Testis (tissue), 3 donors: Measurements from ENCODE around the gene FIGNL2. TPM values are rescaled to one million over a fixed set of nuclear protein-coding genes. Genes with fewer than 3 reads are reported as not detected.

Experiments used
- DNase-seq: peaks from one replicate; pipeline ENCODE4 v3.0.0-alpha.2; 2019
- H3K27ac ChIP-seq, 2 donors: fragments of 200-600 bp; sonication (generic); one replicate each; pipeline ENCODE4 v1.5.1; 2019
- H3K27me3 ChIP-seq: fragments of 200-600 bp; sonication (generic); one replicate; pipeline ENCODE4 v1.5.1; 2019
- H3K36me3 ChIP-seq: fragments of 200-600 bp; sonication (generic); one replicate; pipeline ENCODE4 v1.5.1; 2017; ENCODE audit warnings: low read depth; ENCODE audit errors: missing control alignments
- H3K4me1 ChIP-seq: fragments of 200-600 bp; sonication (generic); one replicate; pipeline ENCODE4 v1.5.1; 2019
- H3K4me3 ChIP-seq, 2 donors: fragments of 200-600 bp; sonication (generic); one replicate each; pipeline ENCODE4 v1.5.1; 2017 to 2019
- H3K9me3 ChIP-seq: fragments of 200-600 bp; sonication (generic); one replicate; pipeline ENCODE4 v1.5.1; 2017
- POLR2A ChIP-seq: fragments of 450-650 bp; IDR thresholded peaks from one replicate; pipeline ENCODE4 v1.6.1; 2017; ENCODE audit warnings: antibody characterized with exemption, mild to moderate bottlenecking, moderate library complexity
- WGBS, 2 donors: methylation state at CpG; one replicate each; pipeline ENCODE4 v1.1.5; 2018; 5-methylcytosine and 5-hydroxymethylcytosine counted together
- intact Hi-C: fragments of 100-400 bp; cut with DNase I; formaldehyde crosslinking; loops from one replicate; pipeline ENCODE4 v1.15.1; 2023; ENCODE audit warnings: low total_unique reads
- polyA plus RNA-seq: library from polyadenylated mRNA; stranded (reverse); fragments of 350-450 nt; fragmentation: Illumina TruSeq; extraction: RNeasy Lipid Tissue Mini Kit (QIAGEN cat#74804); gene quantifications from one replicate; pipeline ENCODE4 v1.2.3, GENCODE V29; 2014; ENCODE audit warnings: low read depth, low replicate concordance; ENCODE audit not compliant: insufficient read depth
- total RNA-seq, 2 donors: library from RNA; depleted of rRNA; stranded (reverse); fragments of >200 nt; gene quantifications; one replicate each; pipeline ENCODE4 v1.2.3, GENCODE V29; 2016
- TF ChIP-seq, protein P1 (sequence below), 3 experiments: fragments of 450-650 bp in 2 of 3; fragments of 200-600 bp in 1 of 3; sonication (generic) in 1 of 3; IDR thresholded peaks; one replicate each; pipeline ENCODE4 v1.5.1; 2016 to 2019; ENCODE audit warnings: antibody characterized with exemption in 3 of 3, mild to moderate bottlenecking in 2 of 3, moderate library complexity in 1 of 3

FIGNL2 gene
- total and polyA plus RNA-seq, 3 donors from 2014 or later = 1.1 to 2.1 (median 1.7) TPM

DNA sequence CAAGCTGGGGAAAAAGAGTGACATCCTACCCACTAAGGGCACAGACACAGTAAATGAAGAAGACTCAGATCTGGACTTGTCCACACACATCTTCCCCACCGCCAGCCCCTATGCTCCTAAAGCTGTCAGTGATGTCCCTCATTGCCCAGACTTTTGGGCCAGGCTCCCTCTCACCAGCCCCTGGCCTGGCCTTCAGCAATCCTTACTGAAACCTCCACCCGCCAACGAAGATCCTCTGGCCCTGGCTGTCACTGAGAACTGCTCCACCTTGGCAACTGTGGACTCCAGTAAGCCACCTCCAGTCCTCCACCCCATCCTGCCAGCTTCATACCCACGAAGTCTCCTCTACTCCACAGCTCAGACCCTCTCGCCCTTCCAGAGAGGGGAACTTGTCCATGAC, 23.3 kb downstream of the FIGNL2 start:
- TF ChIP-seq POLR2A = no peak
- TF ChIP-seq, protein P1, sequence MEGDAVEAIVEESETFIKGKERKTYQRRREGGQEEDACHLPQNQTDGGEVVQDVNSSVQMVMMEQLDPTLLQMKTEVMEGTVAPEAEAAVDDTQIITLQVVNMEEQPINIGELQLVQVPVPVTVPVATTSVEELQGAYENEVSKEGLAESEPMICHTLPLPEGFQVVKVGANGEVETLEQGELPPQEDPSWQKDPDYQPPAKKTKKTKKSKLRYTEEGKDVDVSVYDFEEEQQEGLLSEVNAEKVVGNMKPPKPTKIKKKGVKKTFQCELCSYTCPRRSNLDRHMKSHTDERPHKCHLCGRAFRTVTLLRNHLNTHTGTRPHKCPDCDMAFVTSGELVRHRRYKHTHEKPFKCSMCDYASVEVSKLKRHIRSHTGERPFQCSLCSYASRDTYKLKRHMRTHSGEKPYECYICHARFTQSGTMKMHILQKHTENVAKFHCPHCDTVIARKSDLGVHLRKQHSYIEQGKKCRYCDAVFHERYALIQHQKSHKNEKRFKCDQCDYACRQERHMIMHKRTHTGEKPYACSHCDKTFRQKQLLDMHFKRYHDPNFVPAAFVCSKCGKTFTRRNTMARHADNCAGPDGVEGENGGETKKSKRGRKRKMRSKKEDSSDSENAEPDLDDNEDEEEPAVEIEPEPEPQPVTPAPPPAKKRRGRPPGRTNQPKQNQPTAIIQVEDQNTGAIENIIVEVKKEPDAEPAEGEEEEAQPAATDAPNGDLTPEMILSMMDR (IDR thresholded peaks at IDR 0.05) = no peak
- H3K36me3 ChIP-seq = no peaks in the 10 kb centered on the region
- 83 to 86% methylated on average over 5 of the region's 5 CpGs for whole genome bisulfite sequencing, 2 donors
- no peak overlapping the region for H3K4me3 ChIP-seq
- H3K27me3 ChIP-seq = no peaks in the 10 kb centered on the region
- no peaks in the 10 kb centered on the region for H3K9me3 ChIP-seq
- H3K27ac ChIP-seq = no peak overlapping the region
- H3K4me1 ChIP-seq = peaks cover 4% of the 10 kb centered on the region
- DNase-seq = no peak
- intact Hi-C loops = no loop called here

GRCh38 chr12:51823875-51824565, 24.5 kb downstream of the FIGNL2 start:
- Histone ChIP-seq H3K27me3 (no peaks in the 10 kb centered on the region), H3K9me3 (no peaks in the 10 kb centered on the region), H3K27ac (no peak overlapping the region), H3K36me3 (no peaks in the 10 kb centered on the region), H3K4me1 (peaks cover 14% of the 10 kb centered on the region), H3K4me3 (no peak overlapping the region)
- TF ChIP-seq POLR2A = no peak
- TF ChIP-seq, protein P1 (IDR thresholded peaks at IDR 0.05) = peak; percentile 19 to 29 (median 26)
- WGBS, 2 donors = 26 to 55% methylated on average over 6 of the region's 6 CpGs
- peak; percentile 54 for DNase-seq
- intact Hi-C loops = no loop called here

GRCh38 chr12:51822956-51823355, 25.6 kb downstream of the FIGNL2 start:
- Histone ChIP-seq H3K9me3 (no peaks in the 10 kb centered on the region), H3K27ac (no peak overlapping the region), H3K36me3 (no peaks in the 10 kb centered on the region), H3K27me3 (no peaks in the 10 kb centered on the region), H3K4me1 (peaks cover 18% of the 10 kb centered on the region), H3K4me3 (no peak overlapping the region)
- intact Hi-C loops = no loop called here
- DNase-seq = no peak
- WGBS, 2 donors = 64 to 80% methylated on average over 4 of the region's 4 CpGs
- TF ChIP-seq, protein P1 (IDR thresholded peaks at IDR 0.05) = no peak
- no peak for TF ChIP-seq POLR2A

DNA sequence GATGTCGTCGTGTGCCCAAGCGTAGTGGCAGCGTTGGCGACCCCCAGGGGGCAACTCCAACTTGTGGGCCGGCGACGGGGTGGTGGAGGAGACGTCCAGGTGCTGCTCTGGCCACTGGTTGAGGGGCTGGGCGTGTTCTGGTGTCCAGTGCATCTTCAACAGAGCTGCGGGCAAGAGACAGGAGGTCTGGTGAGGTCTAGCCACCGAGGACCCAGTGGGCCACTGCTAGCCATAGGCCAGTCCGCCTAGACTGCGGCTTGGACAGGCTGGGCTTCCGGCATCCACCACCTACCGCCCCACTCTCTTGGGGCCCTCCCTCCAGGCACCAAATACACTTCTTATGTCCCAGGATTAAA, 26.3 kb downstream of the FIGNL2 start:
- DNase-seq = no peak
- TF ChIP-seq, protein P1 (IDR thresholded peaks at IDR 0.05) = no peak
- no peak for TF ChIP-seq POLR2A
- Histone ChIP-seq H3K27me3 (no peaks in the 10 kb centered on the region), H3K4me3 (peak overlapping the region in 1 of 2 donors; percentile 85), H3K36me3 (no peaks in the 10 kb centered on the region), H3K27ac (no peak overlapping the region), H3K4me1 (peaks cover 18% of the 10 kb centered on the region), H3K9me3 (no peaks in the 10 kb centered on the region)
- intact Hi-C loops = no loop called here
- 69 to 84% methylated on average over 14 to 16 of the region's 16 CpGs for WGBS, 2 donors
